Measurements from ENCODE around the gene TLE4.

- TF ChIP-seq POLR2A (IDR thresholded peaks at IDR 0.05; ENCODE audit: low read length) (no peak), GATA1 (IDR thresholded peaks at IDR 0.05; ENCODE audit: low read depth, low read length) (no peak)
These were observed 185.3 kb downstream of the TLE4 start for GRCh38 chr9:79757074-79757473.

Data from erythroblast (primary cell).